AG20443 (cell line): ENCODE data around the gene VAMP7.
"Not testable (repeated sequence)": the region's sequence is repeated elsewhere in the genome, so short reads cannot be mapped to it uniquely, and the experiment has no call there.

Source experiments
- DNase-seq: peaks from one replicate; pipeline ENCODE4 v3.0.0; 2012; ENCODE audit warnings: low spot score, mixed read lengths

The VAMP7 gene, protein sequence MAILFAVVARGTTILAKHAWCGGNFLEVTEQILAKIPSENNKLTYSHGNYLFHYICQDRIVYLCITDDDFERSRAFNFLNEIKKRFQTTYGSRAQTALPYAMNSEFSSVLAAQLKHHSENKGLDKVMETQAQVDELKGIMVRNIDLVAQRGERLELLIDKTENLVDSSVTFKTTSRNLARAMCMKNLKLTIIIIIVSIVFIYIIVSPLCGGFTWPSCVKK

DNA sequence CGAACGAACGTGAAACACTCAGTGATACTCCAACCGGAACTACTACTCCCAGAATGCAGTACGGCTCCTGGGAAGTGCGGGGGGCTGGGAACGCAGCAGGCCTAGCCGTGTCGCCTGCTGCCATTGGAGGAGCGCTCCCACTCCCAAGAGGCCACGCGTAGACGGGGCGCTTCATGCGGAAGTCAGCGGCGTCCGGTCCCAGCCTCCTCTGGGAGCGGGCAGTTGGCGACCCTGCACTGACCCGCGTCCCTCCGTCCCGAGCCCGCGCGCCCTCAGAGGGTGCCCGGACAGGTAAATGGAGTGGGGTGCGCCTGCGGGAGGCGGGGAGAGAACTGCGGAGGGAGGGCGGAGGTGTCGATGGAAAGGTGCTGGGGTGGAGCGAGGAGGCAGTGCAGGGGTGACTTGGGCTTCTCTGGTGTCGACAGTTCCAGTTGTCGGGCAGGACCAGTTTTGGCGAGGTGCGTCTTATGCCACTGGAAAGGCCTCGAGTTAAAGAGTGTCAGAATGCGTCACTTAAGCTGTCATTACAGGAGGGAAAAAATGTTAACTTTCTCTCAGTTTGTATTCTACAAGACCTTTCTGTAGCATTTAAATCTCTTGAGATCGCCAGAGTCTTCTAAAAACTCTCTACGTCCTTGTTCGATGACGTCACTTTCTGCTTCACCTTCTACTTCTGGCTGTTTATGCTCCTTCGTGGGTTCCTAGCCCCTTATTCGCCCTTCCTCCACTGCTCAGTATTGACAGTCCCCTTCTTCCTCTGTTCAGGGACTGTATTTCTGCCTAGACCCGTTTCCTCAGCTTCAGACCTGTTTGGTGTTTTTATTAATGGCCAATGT lies at the start of gene VAMP7:
Gene VAMP7 (plus strand): TSS at position 188 of the 836 bp plus-strand sequence. CDS start 8,122 bp downstream, outside the sequence.
- peak; percentile 89 for DNase-seq

DNA sequence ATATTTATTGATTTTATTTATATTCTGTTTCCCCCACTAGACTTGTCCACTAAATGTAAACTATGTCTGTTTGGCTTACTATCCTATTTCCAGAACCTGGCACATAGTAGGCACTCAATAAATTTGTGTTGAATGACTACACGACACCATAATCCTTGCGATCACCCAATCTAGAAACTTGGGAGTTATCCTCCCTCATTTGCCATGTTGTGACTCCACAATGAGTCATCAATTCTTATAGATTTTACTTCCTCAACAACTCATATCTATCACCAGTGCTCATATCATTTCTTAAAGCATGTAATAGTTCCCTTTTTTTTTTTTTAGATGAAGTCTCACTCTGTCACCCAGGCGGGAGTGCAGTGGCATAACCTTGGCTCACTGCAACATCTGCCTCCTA lies 39.9 kb upstream of the VAMP7 start:
- no peak for DNase-seq

DNA sequence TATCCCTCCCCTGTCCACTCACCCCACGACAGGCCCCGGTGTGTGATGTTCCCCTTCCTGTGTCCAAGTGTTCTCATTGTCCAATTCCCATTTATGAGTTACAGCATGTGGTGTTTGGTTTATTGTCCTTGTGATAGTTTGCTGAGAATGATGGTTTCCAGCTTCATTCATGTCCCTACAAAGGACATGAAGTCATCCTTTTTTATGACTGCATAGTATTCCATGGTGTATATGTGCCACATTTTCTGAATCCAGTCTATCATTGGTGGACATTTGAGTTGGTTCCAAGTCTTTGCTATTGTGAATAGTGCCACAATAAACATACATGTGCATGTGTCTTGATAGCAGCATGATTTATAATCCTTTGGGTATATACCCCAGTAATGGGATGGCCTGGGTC lies 29.4 kb upstream of the VAMP7 start:
- not testable (repeated sequence) for DNase-seq

DNA sequence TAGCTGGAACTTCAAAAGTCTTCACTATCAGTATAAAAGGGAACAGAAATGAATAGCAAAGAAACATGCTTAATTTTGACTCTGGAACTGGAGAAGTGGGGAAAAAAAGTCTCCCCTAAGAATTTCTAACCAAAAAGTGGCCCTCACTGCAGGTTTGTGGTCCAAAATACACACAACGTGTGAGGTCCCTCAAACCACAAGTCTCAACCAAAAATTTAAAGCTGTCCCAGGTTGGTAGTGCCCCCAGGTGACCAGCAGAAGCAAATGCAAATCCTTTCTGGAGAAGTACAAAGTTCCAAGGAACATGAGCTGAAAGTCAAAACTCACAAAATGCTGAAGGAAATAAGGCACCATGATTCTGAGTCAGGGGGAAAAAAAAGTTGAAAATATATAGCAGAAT lies 23.6 kb upstream of the VAMP7 start:
- peak; percentile 9 for DNase-seq

DNA sequence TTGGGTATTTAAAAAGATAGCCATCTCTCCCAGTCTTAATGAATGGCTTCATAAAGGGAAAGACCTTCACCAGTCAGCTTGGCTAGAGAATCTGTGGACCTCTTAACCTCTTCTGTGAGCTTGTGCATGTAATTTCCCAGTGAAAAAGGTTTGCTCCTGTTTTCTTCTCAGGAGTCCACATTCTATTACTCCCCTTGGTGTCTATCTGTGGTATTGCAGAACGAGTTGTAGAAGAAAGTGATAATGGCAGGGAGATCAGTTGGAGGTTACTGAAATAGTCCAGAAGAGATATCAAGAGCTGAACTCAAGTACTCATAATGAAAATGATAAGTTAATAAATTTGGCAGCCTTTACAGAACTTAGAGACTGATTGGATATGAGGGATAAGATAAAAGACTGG lies 16.5 kb upstream of the VAMP7 start:
- no peak for DNase-seq

DNA sequence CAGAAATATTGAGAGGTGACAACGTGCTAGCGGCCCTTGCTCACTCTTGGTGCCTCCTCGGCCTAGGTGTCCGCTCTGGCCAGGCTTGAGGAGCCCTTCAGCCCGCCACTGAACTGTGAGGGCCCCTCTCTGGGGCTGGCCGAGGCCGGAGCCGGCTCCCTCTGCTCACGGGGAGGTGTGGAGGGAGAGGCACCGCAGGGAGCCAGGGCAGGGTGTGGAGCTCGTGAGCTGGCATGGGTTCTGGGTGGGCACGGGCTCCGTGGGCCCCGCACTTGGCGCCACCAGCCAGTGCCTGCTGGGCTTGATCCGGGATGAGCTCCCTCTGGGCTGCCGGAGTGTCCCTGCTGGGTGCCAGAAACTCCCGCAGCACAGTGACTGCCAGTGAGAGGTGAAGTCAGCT lies 16.0 kb upstream of the VAMP7 start:
- DNase-seq: no peak

DNA sequence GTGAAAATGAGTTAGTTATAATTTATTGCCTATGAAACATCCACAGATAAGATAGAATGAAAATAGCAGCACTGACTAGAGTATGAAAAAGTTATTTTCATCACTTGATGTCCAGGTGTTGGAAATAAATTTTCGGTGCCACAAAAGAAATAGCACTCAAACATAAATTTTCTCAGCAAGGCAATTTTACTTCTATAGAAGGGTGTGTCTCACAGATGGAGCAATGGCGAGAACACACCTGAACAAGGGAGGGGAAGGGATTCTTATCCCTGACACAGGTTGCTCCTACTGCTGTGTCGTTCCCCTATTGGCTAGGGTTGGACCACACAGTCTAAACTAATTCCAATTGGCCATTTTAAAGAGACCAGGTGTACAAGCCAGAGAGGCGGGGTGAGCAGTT lies 13.3 kb upstream of the VAMP7 start:
- no peak for DNase-seq

DNA sequence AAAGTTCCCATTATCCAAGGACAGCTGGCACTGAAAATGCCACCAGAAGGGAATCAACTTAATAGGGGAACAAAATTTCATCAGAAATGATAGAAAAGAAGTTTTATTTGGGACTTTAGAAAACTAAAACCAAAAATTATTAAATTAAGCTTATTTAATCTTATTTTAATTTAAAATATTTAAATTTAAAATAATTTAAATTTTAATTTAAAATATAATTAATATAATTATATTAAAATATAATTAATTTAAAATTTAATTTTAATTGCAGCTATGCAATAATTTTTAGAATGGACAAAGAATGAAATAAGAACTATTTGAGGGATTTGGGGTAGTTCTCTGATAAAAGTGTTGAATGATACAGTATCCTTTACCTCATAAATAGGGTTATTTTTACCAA lies 10.2 kb upstream of the VAMP7 start:
- no peak for DNase-seq

DNA sequence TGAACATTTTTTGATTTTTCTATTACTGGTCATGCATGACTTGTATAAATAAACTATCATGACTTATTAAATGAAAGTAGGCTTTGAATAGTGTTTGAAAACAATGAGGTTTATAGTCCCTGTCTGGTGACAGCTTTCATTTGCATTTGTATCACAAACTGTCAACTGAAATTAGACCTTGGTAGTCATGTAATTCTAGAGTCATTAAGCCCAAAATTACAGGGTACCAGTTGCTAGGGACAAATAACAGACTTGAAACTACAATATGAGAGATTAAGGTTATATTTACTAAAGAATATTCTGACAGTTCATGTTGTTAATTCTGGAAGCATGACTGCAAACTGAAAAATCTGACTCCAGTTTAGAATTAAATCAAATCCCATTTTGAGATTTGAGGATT lies 9.2 kb upstream of the VAMP7 start:
- no peak for DNase-seq

DNA sequence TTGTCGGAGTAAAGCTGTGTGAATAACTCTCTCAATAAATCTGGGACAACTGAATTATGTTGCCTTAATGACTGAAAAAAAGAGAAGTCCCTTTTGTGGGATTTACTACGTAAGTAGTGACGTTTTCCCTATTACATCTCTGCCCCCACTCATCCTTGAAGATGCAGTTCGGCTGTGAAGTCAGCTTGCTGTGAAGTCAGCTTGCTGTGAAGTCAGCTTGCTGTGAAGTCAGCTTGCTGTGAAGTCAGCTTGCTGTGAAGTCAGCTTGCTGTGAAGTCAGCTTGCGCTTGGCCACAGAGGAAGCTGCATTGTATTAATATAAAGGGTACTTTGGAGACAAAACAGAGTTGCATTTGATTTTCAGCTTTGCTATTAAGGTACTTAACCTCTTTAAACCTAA lies 8.0 kb upstream of the VAMP7 start:
- DNase-seq: no peak

DNA sequence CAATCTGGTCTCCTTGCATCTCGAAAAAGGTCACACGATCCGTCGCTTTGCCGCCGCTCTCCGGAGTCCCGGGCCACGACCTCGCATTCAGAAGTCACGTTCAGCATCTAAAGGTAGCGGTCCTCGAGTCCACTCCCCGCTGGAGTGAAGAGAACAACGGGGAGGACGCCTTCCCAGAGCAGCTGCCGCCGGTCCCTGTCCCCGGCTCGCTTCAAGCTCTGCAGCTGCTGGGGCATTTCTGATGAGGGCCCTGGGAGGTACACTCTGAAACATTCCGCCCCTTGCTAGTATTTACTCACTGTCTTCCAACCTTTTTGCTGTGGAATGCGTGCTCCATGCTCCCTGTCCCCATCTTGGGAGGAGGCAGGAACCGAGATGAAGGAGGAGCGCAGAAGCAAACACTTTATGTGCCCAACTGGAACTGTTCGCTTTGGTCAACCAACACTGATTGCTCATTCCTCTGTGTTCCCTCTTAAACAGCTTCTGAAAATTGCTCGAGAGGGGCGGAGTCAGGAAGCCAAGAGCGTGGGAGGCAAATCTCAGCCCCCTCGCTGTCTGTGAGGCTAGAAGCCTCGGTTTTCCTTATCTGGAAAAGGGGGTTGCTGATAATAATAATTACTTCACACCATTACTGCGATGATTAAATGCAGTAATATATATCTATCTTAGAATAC lies 6.4 kb upstream of the VAMP7 start:
- DNase-seq: peak; percentile 30

DNA sequence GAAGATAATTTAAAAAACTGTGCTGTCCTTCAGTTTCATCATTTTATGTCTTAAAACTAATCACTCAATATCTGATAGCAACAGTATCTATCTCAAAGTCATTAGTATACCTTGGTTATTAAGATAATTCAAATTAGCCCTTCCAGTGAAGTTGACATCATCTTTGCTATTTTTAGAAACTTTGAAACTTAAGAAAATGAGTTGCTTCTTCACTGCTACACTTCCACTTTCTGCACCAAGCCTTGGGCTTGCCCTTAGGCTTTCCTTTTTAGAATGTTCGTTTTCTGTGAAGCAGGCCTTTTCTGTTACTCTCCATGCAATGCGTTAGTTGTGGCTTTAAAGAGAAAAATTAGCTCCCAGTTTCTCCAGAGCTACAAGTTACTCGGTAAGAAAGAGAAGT lies 4.4 kb upstream of the VAMP7 start:
- no peak for DNase-seq

DNA sequence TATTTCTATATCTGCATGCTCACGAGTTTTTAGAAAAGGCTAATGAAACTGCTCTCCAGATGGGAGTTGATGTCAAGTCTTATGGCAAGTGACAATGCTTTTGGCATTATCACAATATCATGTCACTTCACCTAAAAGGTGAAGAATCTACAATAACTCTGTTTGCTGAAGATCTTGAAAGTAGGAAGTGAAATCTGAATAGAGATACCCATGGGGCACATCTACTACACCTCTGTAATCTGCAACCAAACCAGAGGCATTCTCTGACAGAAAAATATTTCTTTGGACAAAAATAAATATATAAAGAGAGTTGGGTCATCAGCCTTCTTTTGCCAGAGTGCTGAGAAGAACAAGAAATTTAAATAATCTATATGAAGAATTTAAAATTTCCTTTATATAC lies 3.9 kb upstream of the VAMP7 start:
- DNase-seq: no peak

DNA sequence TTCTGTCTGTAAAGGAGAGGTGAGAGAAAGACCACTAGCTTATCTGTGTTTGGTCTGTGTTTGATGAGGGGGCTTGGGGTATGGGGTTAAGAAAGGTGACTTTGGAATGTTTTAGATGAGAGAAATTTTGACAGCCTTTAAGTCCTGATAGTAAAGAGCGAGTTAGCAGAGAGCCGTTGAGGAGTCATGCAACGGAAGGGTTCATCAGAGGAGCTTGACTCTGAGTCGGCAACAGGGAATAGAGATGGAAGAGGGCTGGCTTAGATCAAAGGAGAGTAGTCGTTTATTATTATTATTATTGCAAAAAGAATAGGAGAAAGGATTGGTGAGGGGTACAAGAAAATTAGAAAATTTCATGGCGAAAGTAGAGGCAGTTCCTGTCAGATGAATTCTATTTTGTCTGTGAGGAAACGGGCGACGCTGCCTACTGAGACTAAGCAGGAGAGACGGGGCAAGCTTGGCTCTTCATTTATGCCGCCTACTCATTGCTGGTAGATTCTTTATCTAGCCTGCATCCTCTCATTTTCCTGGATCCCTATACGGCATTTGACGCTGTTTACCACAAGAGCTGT lies 473 bp upstream of the VAMP7 start:
- DNase-seq: no peak

DNA sequence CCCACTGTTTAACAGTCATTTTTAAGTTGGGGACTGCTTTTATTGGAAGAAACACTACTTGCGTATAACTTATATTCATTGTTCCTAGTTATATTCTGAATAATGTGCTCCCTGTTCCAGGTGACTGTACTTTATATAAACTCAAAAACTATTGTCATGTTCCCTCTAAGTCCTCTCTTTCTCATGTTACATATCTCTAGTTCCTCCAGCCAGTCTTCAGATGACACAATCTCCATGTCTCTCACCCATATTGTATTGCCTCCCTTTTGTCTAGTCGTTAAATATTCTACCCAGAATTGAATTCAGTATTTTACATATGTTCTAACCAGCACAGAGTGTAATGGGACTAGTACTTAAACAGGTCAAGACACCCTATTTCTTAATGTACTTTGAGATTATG lies 5.3 kb downstream of the VAMP7 start:
- no peak for DNase-seq

DNA sequence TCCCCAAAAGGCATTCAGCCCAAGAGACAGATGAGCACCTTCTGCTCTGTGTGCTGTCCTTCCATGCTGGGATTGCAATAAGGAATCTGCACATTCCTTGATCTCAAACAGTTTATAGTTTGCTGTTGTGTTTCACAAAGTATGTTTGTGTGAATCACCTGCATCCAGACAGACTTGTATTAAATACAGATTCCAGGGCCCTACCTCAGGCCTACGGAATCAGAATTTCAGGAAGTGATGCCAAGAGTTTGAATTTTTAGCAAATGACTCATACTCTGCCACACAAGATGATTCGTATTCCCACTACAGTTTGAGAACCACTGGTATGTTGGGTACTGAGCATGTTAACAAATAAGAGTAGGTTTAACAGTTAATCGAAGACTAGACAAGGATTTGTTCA lies 7.0 kb downstream of the VAMP7 start:
- DNase-seq: peak; percentile 29

DNA sequence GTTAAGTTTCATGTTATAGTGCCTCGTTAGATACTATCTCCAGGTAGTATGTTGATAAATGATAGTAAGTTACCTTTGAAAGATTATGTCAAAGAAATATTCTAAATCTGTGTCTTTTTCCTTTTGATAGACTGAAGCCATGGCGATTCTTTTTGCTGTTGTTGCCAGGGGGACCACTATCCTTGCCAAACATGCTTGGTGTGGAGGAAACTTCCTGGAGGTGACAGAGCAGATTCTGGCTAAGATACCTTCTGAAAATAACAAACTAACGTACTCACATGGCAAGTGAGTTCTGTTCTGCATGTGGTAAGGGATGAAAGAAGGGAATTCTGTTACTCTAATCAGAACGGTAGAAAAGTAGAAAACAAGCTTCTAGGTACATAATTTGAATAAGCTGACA lies 8.2 kb downstream of the VAMP7 start:
- DNase-seq: no peak

DNA sequence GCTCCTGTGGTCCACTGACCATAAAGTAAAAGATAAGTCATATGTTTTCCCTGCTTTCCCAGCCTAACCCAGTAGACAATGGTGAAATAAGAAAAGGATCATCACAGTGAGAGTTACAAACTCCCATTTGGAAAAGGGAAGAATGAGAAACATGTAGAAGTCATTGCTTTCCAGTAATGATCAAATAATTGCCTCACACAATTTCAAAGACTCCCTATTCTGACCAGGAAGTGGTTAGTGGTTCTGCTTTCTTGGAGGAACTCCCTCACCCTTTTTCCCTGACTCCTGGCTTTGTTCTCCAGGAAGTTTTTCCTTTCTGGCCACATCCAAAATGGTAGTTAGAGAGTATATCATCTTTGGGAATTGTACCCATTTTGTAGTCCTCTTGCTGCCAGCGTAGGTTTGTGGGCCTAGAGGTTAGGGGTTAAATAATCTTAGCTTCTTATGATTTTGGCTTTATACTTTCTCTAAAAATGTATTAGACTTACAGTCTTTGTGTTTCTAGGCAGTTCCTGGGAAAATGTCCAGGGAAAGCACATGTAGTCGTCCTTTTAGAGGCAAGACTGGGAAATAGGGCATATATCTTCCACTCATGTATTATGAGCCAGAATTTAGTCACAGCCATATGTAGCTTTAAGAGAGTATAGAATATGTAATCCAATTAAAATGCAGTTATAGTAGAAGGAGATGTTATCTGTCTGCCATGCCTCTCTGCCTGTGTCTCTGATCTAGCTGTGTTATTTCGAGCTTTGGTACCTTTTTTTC lies 10.5 kb downstream of the VAMP7 start:
- DNase-seq: no peak

DNA sequence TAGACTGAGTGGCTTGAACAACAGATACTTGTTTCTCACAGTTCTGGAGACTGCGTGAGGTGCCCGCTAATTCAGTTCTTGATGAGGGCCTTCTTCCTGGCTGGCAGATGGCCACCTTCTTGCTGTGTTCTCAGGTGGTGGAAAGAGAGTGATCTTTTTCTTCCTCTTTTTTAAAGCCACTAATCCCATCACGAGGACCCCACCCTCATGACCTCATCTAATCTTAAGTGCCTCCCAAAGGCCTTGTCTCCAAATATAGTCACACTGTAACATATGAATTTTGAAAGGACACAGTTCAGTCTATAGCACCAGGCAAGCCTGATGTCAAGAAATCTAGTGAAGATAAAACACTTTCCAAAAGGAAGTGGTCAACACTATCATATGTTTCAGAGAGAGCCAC lies 12.4 kb downstream of the VAMP7 start:
- DNase-seq: no peak

DNA sequence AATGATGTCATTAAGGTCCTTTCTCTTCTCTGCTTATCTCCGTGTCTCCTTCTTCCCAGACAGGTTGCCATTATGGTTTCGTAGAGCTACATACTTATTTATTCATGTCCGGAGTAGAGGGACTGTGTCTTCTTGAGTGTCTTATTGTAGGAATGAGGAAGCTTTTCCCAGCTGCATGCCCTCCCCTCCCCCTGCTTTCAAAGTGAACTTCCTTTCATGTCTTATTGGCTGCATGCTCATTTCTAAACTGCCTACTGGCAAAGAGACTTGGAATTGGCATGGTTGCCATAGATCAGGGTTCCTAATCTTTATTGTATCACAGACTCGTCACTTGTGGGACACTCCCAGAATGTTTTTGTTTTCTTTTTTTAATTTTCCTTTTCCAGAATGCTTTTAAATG lies 15.4 kb downstream of the VAMP7 start:
- no peak for DNase-seq

DNA sequence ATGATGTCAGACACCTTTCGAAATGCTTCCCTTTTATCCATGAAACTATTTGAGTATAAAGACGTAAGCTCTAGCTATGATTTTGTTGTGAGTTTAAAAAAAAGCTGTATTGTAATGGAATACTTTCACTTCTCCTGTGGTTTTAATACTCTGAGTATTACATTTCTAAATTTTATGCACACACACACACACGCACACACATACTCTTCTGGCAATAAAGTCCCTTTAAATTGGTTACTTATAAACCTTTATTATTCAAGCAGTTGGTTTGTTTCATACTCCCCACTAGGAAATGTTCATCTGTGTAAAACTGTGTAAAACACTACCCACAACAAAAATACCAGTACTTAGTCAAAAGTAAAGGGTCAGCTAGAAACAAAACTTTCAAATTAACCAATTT lies 18.2 kb downstream of the VAMP7 start:
- DNase-seq: no peak

DNA sequence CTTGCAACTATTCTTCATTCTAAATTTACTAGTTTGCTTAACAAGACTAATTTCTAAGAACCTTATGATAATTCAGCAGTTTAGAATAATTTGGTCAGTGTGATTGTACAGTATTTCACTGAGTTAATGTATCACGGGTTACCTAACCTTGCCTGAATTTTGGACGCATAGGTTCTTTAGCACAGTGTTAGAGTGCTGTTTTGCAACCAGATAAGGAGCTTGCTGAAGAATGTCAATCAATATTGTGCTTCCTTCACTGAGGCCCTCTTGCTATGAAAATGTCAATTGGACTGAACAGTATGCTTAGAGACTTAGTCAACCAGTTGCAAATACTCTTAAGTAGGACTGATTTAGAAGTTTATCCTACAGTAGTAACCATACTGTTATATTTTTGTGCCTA lies 19.6 kb downstream of the VAMP7 start:
- DNase-seq: no peak
